IMR-90 (cell line): Measurements from ENCODE around the gene NPDC1. TPM values are rescaled to one million over a fixed set of nuclear protein-coding genes. Genes with fewer than 3 reads are reported as not detected.

ENCODE experiments used
- ATAC-seq: fragments of 200-7000 bp; cut with Tn5 transposase; 2 replicates; pipeline ENCODE4 v1.9.1; 2020; ENCODE audit warnings: low read depth, mild to moderate bottlenecking, moderate library complexity
- BruUV-seq: library from RNA; stranded (reverse); fragments of 400-500 nt; replicated peaks from 2 replicates; lab custom pipeline; 2021; lab: Mats Ljungman, UMichigan
- CTCF ChIA-PET: fragments of 300-600 bp; formaldehyde crosslinking; extraction: SDS; loops from one replicate; lab custom pipeline; 2021; ENCODE audit warnings: antibody characterized with exemption; lab: Yijun Ruan, JAX
- POLR2A ChIA-PET: fragments of 300-600 bp; sonication (Branson Sonifier 250); formaldehyde crosslinking; loops from one replicate; lab custom pipeline; 2022; ENCODE audit warnings: antibody characterized with exemption; ENCODE audit not compliant: unreplicated experiment; lab: Charles Lee
- DNase-seq: peaks from one replicate; pipeline ENCODE4 v3.0.0; 2013
- H2AFZ ChIP-seq: replicated peaks from 2 replicates; pipeline ENCODE3; 2013; ENCODE audit warnings: low read length, mild to moderate bottlenecking; ENCODE audit not compliant: poor library complexity
- H2AK5ac ChIP-seq: 2 replicates; pipeline ENCODE4 v1.6.1; 2013; ENCODE audit warnings: low read depth, low read length, inconsistent platforms
- H2AK9ac ChIP-seq: replicated peaks from 2 replicates; pipeline ENCODE3; 2013; ENCODE audit warnings: mild to moderate bottlenecking, low read depth, low read length, moderate library complexity; ENCODE audit not compliant: poor library complexity
- H2BK120ac ChIP-seq: 2 replicates; pipeline ENCODE4 v1.6.1; 2013; ENCODE audit warnings: low read depth, low read length, inconsistent platforms
- H2BK15ac ChIP-seq: 3 replicates; pipeline ENCODE4 v1.6.1; 2013; ENCODE audit warnings: low read depth, low read length, inconsistent platforms
- H2BK20ac ChIP-seq: 2 replicates; pipeline ENCODE4 v1.6.1; 2013; ENCODE audit warnings: low read depth, mild to moderate bottlenecking, inconsistent platforms, low read length, moderate library complexity
- H2BK5ac ChIP-seq: 2 replicates; pipeline ENCODE4 v1.6.1; 2013; ENCODE audit warnings: mild to moderate bottlenecking, low read depth, low read length, inconsistent platforms; ENCODE audit not compliant: poor library complexity, severe bottlenecking
- H3K14ac ChIP-seq: replicated peaks from 2 replicates; pipeline ENCODE4 v1.6.1; 2013; ENCODE audit warnings: low read depth, low read length, inconsistent platforms
- H3K18ac ChIP-seq: 2 replicates; pipeline ENCODE4 v1.6.1; 2013; ENCODE audit warnings: low read depth, low read length, control low read depth
- H3K23ac ChIP-seq: 2 replicates; pipeline ENCODE4 v1.6.1; 2013; ENCODE audit warnings: low read depth, low read length, inconsistent platforms
- H3K27ac ChIP-seq: 2 replicates; pipeline ENCODE4 v1.5.1; 2013; ENCODE audit warnings: mild to moderate bottlenecking, control low read depth, low read length; ENCODE audit not compliant: insufficient read depth
- H3K27me3 ChIP-seq: 2 replicates; pipeline ENCODE4 v1.6.1; 2013; ENCODE audit warnings: low read length; ENCODE audit not compliant: control insufficient read depth, insufficient read depth
- H3K36me3 ChIP-seq: 2 replicates; pipeline ENCODE4 v1.6.1; 2013; ENCODE audit warnings: low read length, mixed read lengths; ENCODE audit not compliant: control insufficient read depth, insufficient read depth
- H3K4ac ChIP-seq: 2 replicates; pipeline ENCODE4 v1.6.1; 2013; ENCODE audit warnings: low read depth, low read length, inconsistent platforms
- H3K4me1 ChIP-seq: 2 replicates; pipeline ENCODE4 v1.6.1; 2013; ENCODE audit warnings: low read length, mixed read lengths; ENCODE audit not compliant: control insufficient read depth, insufficient read depth
- H3K4me2 ChIP-seq: 2 replicates; pipeline ENCODE4 v1.6.1; 2013; ENCODE audit warnings: low read depth, mild to moderate bottlenecking, control low read depth, low read length, moderate library complexity
- H3K4me3 ChIP-seq: 2 replicates; pipeline ENCODE4 v1.5.1; 2013; ENCODE audit warnings: low read depth, mild to moderate bottlenecking, control low read depth, low read length, moderate library complexity; ENCODE audit not compliant: insufficient read depth
- H3K56ac ChIP-seq: 2 replicates; pipeline ENCODE4 v1.6.1; 2013; ENCODE audit warnings: low read length, inconsistent platforms; ENCODE audit not compliant: insufficient read depth; ENCODE audit errors: extremely low read depth
- H3K79me1 ChIP-seq, 2 experiments: 2 replicates each; pipeline ENCODE4 v1.6.1; 2013; ENCODE audit warnings: low read length in 2 of 2, inconsistent platforms in 1 of 2, low read depth in 1 of 2
- H3K9ac ChIP-seq: 2 replicates; pipeline ENCODE4 v1.6.1; 2013; ENCODE audit warnings: low read depth, low read length, control low read depth
- H3K9me1 ChIP-seq: 2 replicates; pipeline ENCODE4 v1.6.1; 2013; ENCODE audit warnings: low read length, inconsistent platforms; ENCODE audit not compliant: insufficient read depth
- H3K9me3 ChIP-seq: 2 replicates; pipeline ENCODE4 v1.6.1; 2013; ENCODE audit warnings: low read length; ENCODE audit not compliant: control insufficient read depth, insufficient read depth
- H4K20me1 ChIP-seq: 2 replicates; pipeline ENCODE4 v1.6.1; 2013; ENCODE audit warnings: low read length, inconsistent platforms; ENCODE audit not compliant: insufficient read depth
- H4K5ac ChIP-seq: 2 replicates; pipeline ENCODE4 v1.6.1; 2013; ENCODE audit warnings: mild to moderate bottlenecking, low read depth, low read length, control low read depth
- H4K8ac ChIP-seq, 2 experiments: 2 replicates each; pipeline ENCODE4 v1.6.1; 2013; ENCODE audit warnings: low read depth in 2 of 2, low read length in 2 of 2, control low read depth in 1 of 2, inconsistent platforms in 1 of 2
- H4K91ac ChIP-seq: 2 replicates; pipeline ENCODE4 v1.6.1; 2013; ENCODE audit warnings: low read depth, low read length, inconsistent platforms; ENCODE audit not compliant: insufficient read depth
- CHD1 ChIP-seq: IDR thresholded peaks from 2 replicates; pipeline ENCODE4 v1.6.1; 2012; ENCODE audit warnings: low read depth, low read length, improper control_type of control experiment
- FOS ChIP-seq: fragments of 150-350 bp; IDR thresholded peaks from 2 replicates; pipeline ENCODE4 v1.6.1; 2016; ENCODE audit warnings: low read depth, low read length
- MAFK ChIP-seq: IDR thresholded peaks from 2 replicates; pipeline ENCODE4 v1.6.1; 2012; ENCODE audit warnings: low read depth, low read length, improper control_type of control experiment
- MAZ ChIP-seq: IDR thresholded peaks from 2 replicates; pipeline ENCODE4 v1.6.1; 2012; ENCODE audit warnings: low read depth, mild to moderate bottlenecking, low read length, improper control_type of control experiment, moderate library complexity, borderline replicate concordance
- MXI1 ChIP-seq: IDR thresholded peaks from 2 replicates; pipeline ENCODE4 v1.6.1; 2012; ENCODE audit warnings: low read depth, mild to moderate bottlenecking, low read length, moderate library complexity, borderline replicate concordance
- NFE2L2 ChIP-seq: fragments of 150-350 bp; IDR thresholded peaks from 2 replicates; pipeline ENCODE4 v1.6.1; 2016; ENCODE audit warnings: low read depth, mild to moderate bottlenecking, low read length
- POLR2A ChIP-seq: IDR thresholded peaks from 2 replicates; pipeline ENCODE4 v1.6.1; 2012; ENCODE audit warnings: mild to moderate bottlenecking, low read depth, low read length
- RAD21 ChIP-seq: IDR thresholded peaks from 2 replicates; pipeline ENCODE4 v1.6.1; 2012; ENCODE audit warnings: low read length, improper control_type of control experiment
- RCOR1 ChIP-seq: IDR thresholded peaks from 2 replicates; pipeline ENCODE4 v1.6.1; 2012; ENCODE audit warnings: mild to moderate bottlenecking, low read length, improper control_type of control experiment; ENCODE audit not compliant: insufficient replicate concordance
- SMC3 ChIP-seq: fragments of 150-350 bp; IDR thresholded peaks from 2 replicates; pipeline ENCODE4 v1.6.1; 2016; ENCODE audit warnings: low read depth, mild to moderate bottlenecking, antibody characterized with exemption, low read length, moderate library complexity
- WGBS, 2 experiments: methylation state at CpG; one replicate each; pipeline versions ENCODE4 v1.1.5 to v1.1.7; 2013; ENCODE audit warnings: missing lambda C conversion rate in 2 of 2; ENCODE audit not compliant: insufficient read length in 1 of 2; ENCODE audit errors: extremely low coverage in 2 of 2; 5-methylcytosine and 5-hydroxymethylcytosine counted together
- dilution Hi-C: fragments of 300-500 bp; cut with HindIII; formaldehyde crosslinking; loops from one replicate; pipeline ENCODE4 v1.14.3; 2018; ENCODE audit warnings: low sequenced_read_pairs; ENCODE audit not compliant: unreplicated experiment
- in situ Hi-C: fragments of 300-500 bp; cut with MboI; formaldehyde crosslinking; loops from 3 replicates; pipeline ENCODE4 v1.14.3; 2019; ENCODE audit warnings: low sequenced_read_pairs, inconsistent platforms, mixed read lengths
- intact Hi-C: fragments of 100-400 bp; cut with micrococcal nuclease; formaldehyde crosslinking; loops from 2 replicates; pipeline ENCODE4 v1.10.0; 2022
- polyA plus RNA-seq, 3 experiments: library from polyadenylated mRNA; depleted of rRNA; stranded (reverse); fragments of >200 nt; gene quantifications; 2 replicates each; pipeline ENCODE4 v1.2.3, GENCODE V29; 2012; ENCODE audit warnings: low replicate concordance in 1 of 3
- total RNA-seq: library from RNA; depleted of rRNA; stranded (reverse); fragments of >200 nt; gene quantifications from 2 replicates; pipeline ENCODE4 v1.2.3, GENCODE V29; 2012
- TF ChIP-seq, protein P1 (sequence below): fragments of 150-350 bp; IDR thresholded peaks from 2 replicates; pipeline ENCODE4 v1.6.1; 2016; ENCODE audit warnings: low read depth, mild to moderate bottlenecking, low read length, moderate library complexity, borderline replicate concordance
- TF ChIP-seq, protein P2 (sequence below): fragments of 150-350 bp; IDR thresholded peaks from 2 replicates; pipeline ENCODE4 v1.6.1; 2017; ENCODE audit warnings: mild to moderate bottlenecking, antibody characterized with exemption, low read length, low read depth
- TF ChIP-seq, protein P3 (sequence below): conservative IDR thresholded peaks from 2 replicates; pipeline ENCODE4 v1.5.1; 2012; ENCODE audit warnings: mild to moderate bottlenecking, low read depth, low read length, improper control_type of control experiment

NPDC1 gene
- total and polyA plus RNA-seq, 2 of the 4 experiments (the other 2 are of a cell fraction) = 2.7 to 58.1 TPM

DNA sequence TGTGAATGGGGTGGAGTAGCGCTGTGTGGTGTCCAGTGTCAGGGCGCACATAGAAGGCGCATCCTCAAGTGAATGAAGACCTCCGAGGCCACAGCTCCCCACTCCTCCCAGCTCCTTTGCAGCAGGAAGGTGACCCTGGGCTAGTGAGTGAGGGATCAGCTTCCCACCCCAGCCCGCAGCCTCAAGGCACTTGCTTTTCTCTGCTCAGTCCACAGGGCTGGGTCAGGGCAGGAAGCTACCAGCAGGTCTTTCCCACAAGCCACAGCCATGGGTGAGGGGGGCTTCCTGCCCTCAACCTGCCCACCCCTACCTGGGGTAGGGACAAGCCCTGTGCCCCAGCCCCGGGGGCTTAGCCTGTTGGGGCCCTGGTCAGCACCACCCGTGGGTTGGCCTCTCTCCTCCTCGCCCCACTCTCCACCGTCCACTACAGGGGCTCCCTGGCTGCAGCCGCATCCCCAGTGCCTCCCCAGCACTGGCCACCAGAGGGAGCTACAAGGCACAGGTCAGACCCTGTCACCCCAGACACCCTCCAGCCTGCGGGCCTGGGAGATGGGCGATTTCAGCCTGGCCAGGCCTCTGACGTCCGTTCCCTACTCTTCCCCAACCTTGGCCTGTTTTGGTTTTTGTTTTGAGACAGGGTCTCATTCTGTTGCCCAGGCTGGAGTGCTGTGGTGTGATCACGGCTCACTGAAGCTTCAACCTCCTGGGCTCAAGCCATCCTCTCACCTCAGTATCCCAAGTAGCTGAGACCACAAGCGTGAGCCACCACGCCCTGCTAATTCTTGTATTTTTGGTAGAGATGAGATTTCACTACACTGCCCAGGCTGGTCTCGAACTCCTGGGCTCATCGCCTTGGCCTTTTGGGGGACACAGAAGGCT lies 16.7 kb downstream of the NPDC1 start:
- H2AFZ ChIP-seq = peak overlapping the region; percentile 92
- no peak overlapping the region for H3K18ac ChIP-seq
- ChIA-PET CTCF (interaction anchor here (0.5 to 1.4 kb wide), 13 partner anchors 17 to 240 kb away, joined by 3 to 9 read pairs (median 3); partner anchors contain the start of genes AJM1, NPDC1, PAXX and SAPCD2), POLR2A (no interaction called here)
- peaks cover 5% of the 10 kb centered on the region for H3K4me1 ChIP-seq
- no TSS peak for BruUV-seq
- no peak overlapping the region for H4K91ac ChIP-seq
- H3K4me3 ChIP-seq = no peak overlapping the region; the same call in 1 of the 2 replicates
- dilution Hi-C loops (no loop called here), in situ Hi-C loops (no loop called here), intact Hi-C loops (loop anchor here (1.0 to 2.0 kb wide), 2 partner anchors 22 to 242 kb away; no protein-coding TSS in a partner anchor)
- H2BK20ac ChIP-seq = no peak overlapping the region
- H3K79me1 ChIP-seq = peaks cover 0 to 7% of the 10 kb centered on the region in 2 experiments; a peak in 2 of 4 replicates
- H3K27me3 ChIP-seq = peaks cover 2% of the 10 kb centered on the region; the same call in 1 of the 2 replicates
- H2BK120ac ChIP-seq = no peak overlapping the region
- no peak overlapping the region for H3K9ac ChIP-seq
- no peaks in the 10 kb centered on the region; the same call in 1 of the 2 replicates for H4K20me1 ChIP-seq
- no peaks in the 10 kb centered on the region for H3K9me3 ChIP-seq
- no peak overlapping the region for H4K5ac ChIP-seq
- no peak overlapping the region for H4K8ac ChIP-seq
- H3K36me3 ChIP-seq = no peaks in the 10 kb centered on the region
- peak overlapping the region; percentile 90 for H2AK9ac ChIP-seq
- H2BK15ac ChIP-seq = no peak overlapping the region
- H3K9me1 ChIP-seq = peaks cover 4% of the 10 kb centered on the region; the same call in 1 of the 2 replicates
- peak; percentile 69 for ATAC-seq
- H3K4ac ChIP-seq = no peak overlapping the region
- no peak overlapping the region for H3K27ac ChIP-seq
- no peak overlapping the region for H3K14ac ChIP-seq
- peak overlapping the region; percentile 85; the same call in 1 of the 2 replicates for H3K4me2 ChIP-seq
- 100% methylated on average over 2 of the region's 19 CpGs; no CpG with 5 or more reads in 1 of the 2 experiments for WGBS, 2 experiments
- no peak overlapping the region for H3K23ac ChIP-seq
- no peak overlapping the region for H3K56ac ChIP-seq
- peak; percentile 36 for DNase-seq
- H2AK5ac ChIP-seq = peak overlapping the region; percentile 30; the same call in 1 of the 2 replicates
- no peak overlapping the region for H2BK5ac ChIP-seq
- no peak for TF ChIP-seq MXI1
- TF ChIP-seq FOS = no peak
- no peak for TF ChIP-seq MAZ
- TF ChIP-seq, protein P1, sequence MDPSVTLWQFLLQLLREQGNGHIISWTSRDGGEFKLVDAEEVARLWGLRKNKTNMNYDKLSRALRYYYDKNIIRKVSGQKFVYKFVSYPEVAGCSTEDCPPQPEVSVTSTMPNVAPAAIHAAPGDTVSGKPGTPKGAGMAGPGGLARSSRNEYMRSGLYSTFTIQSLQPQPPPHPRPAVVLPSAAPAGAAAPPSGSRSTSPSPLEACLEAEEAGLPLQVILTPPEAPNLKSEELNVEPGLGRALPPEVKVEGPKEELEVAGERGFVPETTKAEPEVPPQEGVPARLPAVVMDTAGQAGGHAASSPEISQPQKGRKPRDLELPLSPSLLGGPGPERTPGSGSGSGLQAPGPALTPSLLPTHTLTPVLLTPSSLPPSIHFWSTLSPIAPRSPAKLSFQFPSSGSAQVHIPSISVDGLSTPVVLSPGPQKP = no peak
- peak; percentile 43 for TF ChIP-seq SMC3
- no peak for TF ChIP-seq CHD1
- TF ChIP-seq, protein P2, sequence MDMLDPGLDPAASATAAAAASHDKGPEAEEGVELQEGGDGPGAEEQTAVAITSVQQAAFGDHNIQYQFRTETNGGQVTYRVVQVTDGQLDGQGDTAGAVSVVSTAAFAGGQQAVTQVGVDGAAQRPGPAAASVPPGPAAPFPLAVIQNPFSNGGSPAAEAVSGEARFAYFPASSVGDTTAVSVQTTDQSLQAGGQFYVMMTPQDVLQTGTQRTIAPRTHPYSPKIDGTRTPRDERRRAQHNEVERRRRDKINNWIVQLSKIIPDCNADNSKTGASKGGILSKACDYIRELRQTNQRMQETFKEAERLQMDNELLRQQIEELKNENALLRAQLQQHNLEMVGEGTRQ = no peak
- TF ChIP-seq, protein P3, sequence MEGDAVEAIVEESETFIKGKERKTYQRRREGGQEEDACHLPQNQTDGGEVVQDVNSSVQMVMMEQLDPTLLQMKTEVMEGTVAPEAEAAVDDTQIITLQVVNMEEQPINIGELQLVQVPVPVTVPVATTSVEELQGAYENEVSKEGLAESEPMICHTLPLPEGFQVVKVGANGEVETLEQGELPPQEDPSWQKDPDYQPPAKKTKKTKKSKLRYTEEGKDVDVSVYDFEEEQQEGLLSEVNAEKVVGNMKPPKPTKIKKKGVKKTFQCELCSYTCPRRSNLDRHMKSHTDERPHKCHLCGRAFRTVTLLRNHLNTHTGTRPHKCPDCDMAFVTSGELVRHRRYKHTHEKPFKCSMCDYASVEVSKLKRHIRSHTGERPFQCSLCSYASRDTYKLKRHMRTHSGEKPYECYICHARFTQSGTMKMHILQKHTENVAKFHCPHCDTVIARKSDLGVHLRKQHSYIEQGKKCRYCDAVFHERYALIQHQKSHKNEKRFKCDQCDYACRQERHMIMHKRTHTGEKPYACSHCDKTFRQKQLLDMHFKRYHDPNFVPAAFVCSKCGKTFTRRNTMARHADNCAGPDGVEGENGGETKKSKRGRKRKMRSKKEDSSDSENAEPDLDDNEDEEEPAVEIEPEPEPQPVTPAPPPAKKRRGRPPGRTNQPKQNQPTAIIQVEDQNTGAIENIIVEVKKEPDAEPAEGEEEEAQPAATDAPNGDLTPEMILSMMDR = peak; percentile 74
- no peak for TF ChIP-seq RCOR1
- no peak for TF ChIP-seq MAFK
- no peak for TF ChIP-seq NFE2L2
- no peak for TF ChIP-seq POLR2A
- TF ChIP-seq RAD21 = peak; percentile 41; the same call in 1 of the 2 replicates
